HEK293 (cell line): ENCODE measurements around the gene WBP11.

Experiments
- YY1 ChIP-seq: fragments of 450-650 bp; formaldehyde crosslinking; IDR thresholded peaks from 2 replicates; pipeline ENCODE4 v1.5.1; 2018; ENCODE audit warnings: missing biosample characterization, missing genetic modification characterization
- ZEB2 ChIP-seq: fragments of 450-650 bp; formaldehyde crosslinking; IDR thresholded peaks from 2 replicates; pipeline ENCODE4 v1.5.1; 2016; ENCODE audit warnings: missing biosample characterization, missing genetic modification characterization
- ZFP3 ChIP-seq: fragments of 450-650 bp; formaldehyde crosslinking; IDR thresholded peaks from 2 replicates; pipeline ENCODE4 v1.5.1; 2016; ENCODE audit warnings: low read depth, missing biosample characterization, missing genetic modification characterization
- ZNF24 ChIP-seq: fragments of 450-650 bp; formaldehyde crosslinking; IDR thresholded peaks from 2 replicates; pipeline ENCODE4 v1.5.1; 2016; ENCODE audit warnings: missing biosample characterization, missing genetic modification characterization
- ZNF549 ChIP-seq: fragments of 450-650 bp; IDR thresholded peaks from 2 replicates; pipeline ENCODE4 v1.5.1; 2018; ENCODE audit warnings: missing biosample characterization, missing genetic modification characterization, mild to moderate bottlenecking, inconsistent platforms, moderate library complexity
- ZNF610 ChIP-seq: fragments of 450-650 bp; formaldehyde crosslinking; IDR thresholded peaks from 2 replicates; pipeline ENCODE4 v1.5.1; 2016; ENCODE audit warnings: missing biosample characterization, missing genetic modification characterization, borderline replicate concordance
- ZNF658 ChIP-seq: fragments of 450-650 bp; formaldehyde crosslinking; IDR thresholded peaks from 2 replicates; pipeline ENCODE4; 2016; ENCODE audit warnings: missing biosample characterization, missing genetic modification characterization
- TF ChIP-seq, protein P1 (sequence below): sonication (generic); formaldehyde crosslinking; IDR thresholded peaks from 2 replicates; pipeline ENCODE4 v1.8.1; 2022; ENCODE audit warnings: mild to moderate bottlenecking, moderate library complexity, missing genetic modification reagents
- TF ChIP-seq, protein P2 (sequence below): fragments of 450-650 bp; formaldehyde crosslinking; IDR thresholded peaks from 2 replicates; pipeline ENCODE4 v1.5.1; 2016; ENCODE audit warnings: missing biosample characterization, missing genetic modification characterization
- TF ChIP-seq, protein P3 (sequence below): fragments of 450-650 bp; formaldehyde crosslinking; IDR thresholded peaks from 2 replicates; pipeline ENCODE4 v1.5.1; 2016; ENCODE audit warnings: missing biosample characterization, missing genetic modification characterization

DNA sequence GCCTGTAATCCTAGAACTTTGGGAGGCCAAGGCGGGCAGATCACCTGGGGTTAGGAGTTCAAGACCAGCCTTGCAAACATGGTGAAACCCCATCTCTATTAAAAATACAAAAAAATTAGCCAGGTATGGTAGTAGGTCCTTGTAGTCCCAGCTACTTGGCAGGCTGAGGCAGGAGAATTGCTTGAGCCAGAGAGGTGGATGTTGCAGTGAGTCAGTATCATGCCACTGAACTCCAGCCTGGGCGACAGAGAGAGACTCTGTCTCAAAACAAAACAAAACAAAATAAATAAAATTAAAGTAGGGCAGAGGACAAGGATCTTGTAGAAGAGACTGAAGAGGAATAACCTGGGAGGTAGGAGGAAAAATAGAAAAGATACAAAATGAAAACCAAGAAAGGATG, 61.3 kb downstream of the WBP11 start:
- TF ChIP-seq ZNF549 (tag by site-specific recombination) (no peak), ZNF610 (tag by site-specific recombination) (no peak), ZNF658 (tag by site-specific recombination) (no peak), ZFP3 (tag by site-specific recombination) (no peak), ZEB2 (tag by site-specific recombination) (no peak), ZNF24 (tag by site-specific recombination) (no peak), YY1 (tag by site-specific recombination) (no peak)
- TF ChIP-seq, protein P1, sequence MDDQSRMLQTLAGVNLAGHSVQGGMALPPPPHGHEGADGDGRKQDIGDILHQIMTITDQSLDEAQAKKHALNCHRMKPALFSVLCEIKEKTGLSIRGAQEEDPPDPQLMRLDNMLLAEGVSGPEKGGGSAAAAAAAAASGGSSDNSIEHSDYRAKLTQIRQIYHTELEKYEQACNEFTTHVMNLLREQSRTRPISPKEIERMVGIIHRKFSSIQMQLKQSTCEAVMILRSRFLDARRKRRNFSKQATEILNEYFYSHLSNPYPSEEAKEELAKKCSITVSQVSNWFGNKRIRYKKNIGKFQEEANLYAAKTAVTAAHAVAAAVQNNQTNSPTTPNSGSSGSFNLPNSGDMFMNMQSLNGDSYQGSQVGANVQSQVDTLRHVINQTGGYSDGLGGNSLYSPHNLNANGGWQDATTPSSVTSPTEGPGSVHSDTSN (CRISPR knock-in tag): no peak
- TF ChIP-seq, protein P2, sequence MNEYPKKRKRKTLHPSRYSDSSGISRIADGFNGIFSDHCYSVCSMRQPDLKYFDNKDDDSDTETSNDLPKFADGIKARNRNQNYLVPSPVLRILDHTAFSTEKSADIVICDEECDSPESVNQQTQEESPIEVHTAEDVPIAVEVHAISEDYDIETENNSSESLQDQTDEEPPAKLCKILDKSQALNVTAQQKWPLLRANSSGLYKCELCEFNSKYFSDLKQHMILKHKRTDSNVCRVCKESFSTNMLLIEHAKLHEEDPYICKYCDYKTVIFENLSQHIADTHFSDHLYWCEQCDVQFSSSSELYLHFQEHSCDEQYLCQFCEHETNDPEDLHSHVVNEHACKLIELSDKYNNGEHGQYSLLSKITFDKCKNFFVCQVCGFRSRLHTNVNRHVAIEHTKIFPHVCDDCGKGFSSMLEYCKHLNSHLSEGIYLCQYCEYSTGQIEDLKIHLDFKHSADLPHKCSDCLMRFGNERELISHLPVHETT: no peak
- TF ChIP-seq, protein P3, sequence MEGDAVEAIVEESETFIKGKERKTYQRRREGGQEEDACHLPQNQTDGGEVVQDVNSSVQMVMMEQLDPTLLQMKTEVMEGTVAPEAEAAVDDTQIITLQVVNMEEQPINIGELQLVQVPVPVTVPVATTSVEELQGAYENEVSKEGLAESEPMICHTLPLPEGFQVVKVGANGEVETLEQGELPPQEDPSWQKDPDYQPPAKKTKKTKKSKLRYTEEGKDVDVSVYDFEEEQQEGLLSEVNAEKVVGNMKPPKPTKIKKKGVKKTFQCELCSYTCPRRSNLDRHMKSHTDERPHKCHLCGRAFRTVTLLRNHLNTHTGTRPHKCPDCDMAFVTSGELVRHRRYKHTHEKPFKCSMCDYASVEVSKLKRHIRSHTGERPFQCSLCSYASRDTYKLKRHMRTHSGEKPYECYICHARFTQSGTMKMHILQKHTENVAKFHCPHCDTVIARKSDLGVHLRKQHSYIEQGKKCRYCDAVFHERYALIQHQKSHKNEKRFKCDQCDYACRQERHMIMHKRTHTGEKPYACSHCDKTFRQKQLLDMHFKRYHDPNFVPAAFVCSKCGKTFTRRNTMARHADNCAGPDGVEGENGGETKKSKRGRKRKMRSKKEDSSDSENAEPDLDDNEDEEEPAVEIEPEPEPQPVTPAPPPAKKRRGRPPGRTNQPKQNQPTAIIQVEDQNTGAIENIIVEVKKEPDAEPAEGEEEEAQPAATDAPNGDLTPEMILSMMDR (tag by site-specific recombination): no peak
